ENCODE data around the gene TIGD1. TPM values are rescaled to one million over a fixed set of nuclear protein-coding genes. Genes with fewer than 3 reads are reported as not detected.
A peak's percentile ranks its signal among the peaks of the same experiment; 100 is the strongest.

The TIGD1 gene
- total RNA-seq, 2 experiments from 2014 or later = 6.1 to 9.6 TPM

DNA sequence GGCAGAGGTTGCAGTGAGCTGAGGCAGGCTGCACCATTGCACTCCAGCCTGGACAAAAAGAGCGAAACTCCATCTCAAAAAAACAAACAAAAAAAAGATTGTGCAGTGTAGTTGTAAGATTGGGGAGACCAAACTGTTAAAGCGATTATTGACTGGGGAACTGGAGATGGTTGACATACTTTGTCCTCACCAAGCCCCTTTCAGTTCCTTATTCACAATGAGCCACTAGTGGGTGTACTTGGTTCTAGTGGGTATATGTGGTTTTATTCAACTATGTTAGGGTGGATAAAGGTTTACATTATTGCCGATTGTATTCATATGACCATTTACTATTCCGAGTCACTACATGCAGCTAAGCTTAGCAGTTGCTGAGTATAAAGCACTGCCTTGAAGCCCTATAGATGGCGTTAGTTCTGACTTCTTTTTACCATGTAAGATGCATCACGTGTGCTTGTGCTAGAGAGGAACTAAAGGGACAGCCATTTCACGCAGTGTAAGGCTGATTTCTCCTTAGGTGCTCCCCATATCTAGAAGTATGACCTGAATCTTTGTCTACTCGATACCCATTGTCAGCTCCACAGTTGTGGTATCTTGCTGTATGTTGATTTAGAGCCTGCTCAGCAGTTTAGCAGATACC, 12.3 kb upstream of the TIGD1 start:
- H3K27me3 Mint-ChIP-seq = no peaks in the 10 kb centered on the region
- peaks cover 14% of the 10 kb centered on the region for H3K4me1 Mint-ChIP-seq
- H3K36me3 Mint-ChIP-seq = peaks cover 59% of the 10 kb centered on the region
- CTCF ChIA-PET = interaction anchor here (1.2 to 1.4 kb wide), 2 partner anchors 10 to 19 kb away, joined by 3 to 4 read pairs; no protein-coding TSS in a partner anchor
- H3K9me3 Mint-ChIP-seq (ENCODE audit: low read depth) = no peaks in the 10 kb centered on the region
- H3K4me3 Mint-ChIP-seq = no peak overlapping the region
- H3K27ac Mint-ChIP-seq = no peak overlapping the region
- DNase-seq = no peak
- no peak for ATAC-seq

DNA sequence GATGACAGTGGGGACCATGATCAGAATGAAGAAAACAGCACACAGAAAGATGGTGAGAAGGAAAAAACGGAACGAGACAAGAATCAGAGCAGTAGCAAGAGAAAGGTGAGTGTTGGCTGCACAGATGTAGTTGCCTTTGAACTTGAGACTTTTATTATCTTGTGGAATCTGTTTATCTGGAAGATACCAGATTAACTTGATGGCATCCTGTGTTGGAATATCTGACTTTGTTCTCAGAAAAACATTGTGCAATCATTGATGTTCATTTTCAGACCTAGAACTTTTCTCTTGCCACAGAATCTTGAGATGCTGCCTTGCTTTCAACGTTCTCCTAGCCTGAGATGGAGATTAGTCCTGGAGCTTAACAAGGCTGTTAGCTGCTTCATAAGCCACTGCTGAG, 6.1 kb upstream of the TIGD1 start:
- Mint-ChIP-seq H3K27me3 (no peaks in the 10 kb centered on the region), H3K4me3 (no peak overlapping the region), H3K27ac (no peak overlapping the region), H3K4me1 (peaks cover 39% of the 10 kb centered on the region), H3K36me3 (peaks cover 39% of the 10 kb centered on the region), H3K9me3 (ENCODE audit: low read depth) (no peaks in the 10 kb centered on the region)
- DNase-seq (no peak), ATAC-seq (no peak)
- CTCF ChIA-PET = no interaction called here

- no peak for DNase-seq
- peaks cover 70% of the 10 kb centered on the region for H3K4me1 Mint-ChIP-seq
- CTCF ChIA-PET = interaction anchor here (1.1 kb wide), 1 partner anchor 10 kb away, joined by 3 read pairs; no protein-coding TSS in a partner anchor
- ATAC-seq = no peak
- H3K27me3 Mint-ChIP-seq = no peaks in the 10 kb centered on the region
- peaks cover 34% of the 10 kb centered on the region for H3K36me3 Mint-ChIP-seq
- H3K27ac Mint-ChIP-seq = peak overlapping the region; percentile 100
- H3K4me3 Mint-ChIP-seq = peak overlapping the region; percentile 97
- H3K9me3 Mint-ChIP-seq (ENCODE audit: low read depth) = no peaks in the 10 kb centered on the region
Observed at GRCh38 chr2:232551776-232552175, 1.4 kb upstream of the TIGD1 start.

GRCh38 chr2:232551250-232551638, 887 bp upstream of the TIGD1 start:
- Mint-ChIP-seq H3K27me3 (no peaks in the 10 kb centered on the region), H3K9me3 (ENCODE audit: low read depth) (no peaks in the 10 kb centered on the region), H3K36me3 (peaks cover 34% of the 10 kb centered on the region), H3K27ac (peak overlapping the region; percentile 100), H3K4me3 (peak overlapping the region; percentile 97), H3K4me1 (peaks cover 73% of the 10 kb centered on the region)
- ATAC-seq (no peak), DNase-seq (no peak)
- CTCF ChIA-PET = no interaction called here

- peak overlapping the region; percentile 97 for H3K4me3 Mint-ChIP-seq
- peaks cover 67% of the 10 kb centered on the region for H3K4me1 Mint-ChIP-seq
- H3K9me3 Mint-ChIP-seq (ENCODE audit: low read depth) = no peaks in the 10 kb centered on the region
- DNase-seq (no peak), ATAC-seq (no peak)
- CTCF ChIA-PET = interaction anchor here (1.0 kb wide), 2 partner anchors 9 to 11 kb away, joined by 3 read pairs; no protein-coding TSS in a partner anchor
- peak overlapping the region; percentile 100 for H3K27ac Mint-ChIP-seq
- no peaks in the 10 kb centered on the region for H3K27me3 Mint-ChIP-seq
- H3K36me3 Mint-ChIP-seq = peaks cover 28% of the 10 kb centered on the region
Observed at GRCh38 chr2:232549655-232550353, 553 bp downstream of the TIGD1 start.

DNA sequence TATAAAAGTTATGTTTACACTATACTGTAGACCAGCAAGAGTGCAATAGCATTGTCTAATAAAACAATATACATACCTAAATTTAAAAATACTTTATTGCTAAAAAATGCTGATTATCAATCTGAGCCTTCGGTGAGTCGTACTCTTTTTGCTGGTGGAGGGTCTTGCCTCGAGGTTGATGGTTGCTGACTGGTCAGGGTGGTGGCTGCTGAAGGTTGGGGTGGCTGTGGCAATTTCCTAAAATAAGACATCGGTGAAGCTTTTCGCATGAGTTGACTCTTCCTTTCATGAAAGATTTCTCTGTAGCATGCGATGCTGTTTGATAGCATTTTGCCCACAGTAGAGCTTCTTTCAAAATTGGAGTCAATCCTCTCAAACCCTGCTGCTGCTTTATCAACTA, 2.4 kb downstream of the TIGD1 start:
- ATAC-seq (no peak), DNase-seq (no peak)
- Mint-ChIP-seq H3K9me3 (ENCODE audit: low read depth) (no peaks in the 10 kb centered on the region), H3K27me3 (no peaks in the 10 kb centered on the region), H3K4me1 (peaks cover 49% of the 10 kb centered on the region), H3K36me3 (peaks cover 27% of the 10 kb centered on the region), H3K27ac (no peak overlapping the region), H3K4me3 (no peak overlapping the region)
- CTCF ChIA-PET = no interaction called here

DNA sequence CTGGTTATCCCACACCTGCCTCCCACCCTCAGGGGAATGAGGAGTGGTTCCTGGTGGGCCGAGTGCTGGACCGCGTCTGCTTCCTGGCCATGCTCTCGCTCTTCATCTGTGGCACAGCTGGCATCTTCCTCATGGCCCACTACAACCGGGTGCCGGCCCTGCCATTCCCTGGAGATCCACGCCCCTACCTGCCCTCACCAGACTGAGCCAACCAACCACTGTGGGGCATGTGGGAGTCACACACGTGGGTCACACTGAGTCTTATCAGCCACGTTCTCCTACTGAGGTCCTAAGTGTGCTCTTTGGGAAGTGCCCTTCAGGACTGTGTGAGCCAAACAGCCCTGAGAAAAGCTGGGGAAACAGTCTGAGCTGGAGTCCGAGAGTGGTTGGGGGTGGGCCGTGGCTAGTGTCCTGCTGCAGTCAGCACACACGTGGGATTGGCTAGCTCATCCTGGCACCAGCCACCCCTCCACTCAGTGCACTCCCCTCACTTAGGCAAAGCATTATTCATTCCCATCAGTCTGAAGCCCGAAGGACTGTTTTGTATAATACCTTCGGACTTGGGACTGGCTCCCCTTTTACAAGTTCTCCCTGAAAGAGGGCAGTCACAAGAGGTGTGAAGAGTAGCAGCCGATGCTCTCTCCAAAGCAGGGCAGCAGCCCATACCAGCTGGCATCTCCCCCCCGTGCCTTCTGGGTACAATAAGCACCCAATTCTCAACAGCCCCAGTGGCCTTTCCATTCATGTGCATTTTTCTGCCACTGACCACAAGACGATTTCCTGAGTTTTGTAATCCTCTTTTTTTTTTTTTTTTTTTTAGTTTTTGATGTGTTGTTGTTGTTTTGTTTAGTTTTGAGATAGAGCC, 4.6 kb downstream of the TIGD1 start:
- DNase-seq = no peak
- CTCF ChIA-PET = interaction anchor here (1.4 kb wide), 1 partner anchor 22 kb away, joined by 3 read pairs; no protein-coding TSS in a partner anchor
- Mint-ChIP-seq H3K27me3 (no peaks in the 10 kb centered on the region), H3K4me3 (no peak overlapping the region), H3K36me3 (peaks cover 22% of the 10 kb centered on the region), H3K4me1 (peaks cover 33% of the 10 kb centered on the region), H3K27ac (no peak overlapping the region), H3K9me3 (ENCODE audit: low read depth) (no peaks in the 10 kb centered on the region)
- ATAC-seq = no peak

GRCh38 chr2:232544674-232545073, 5.7 kb downstream of the TIGD1 start:
- no peak for ATAC-seq
- peaks cover 32% of the 10 kb centered on the region for H3K4me1 Mint-ChIP-seq
- H3K27me3 Mint-ChIP-seq = no peaks in the 10 kb centered on the region
- no peaks in the 10 kb centered on the region for H3K9me3 Mint-ChIP-seq (ENCODE audit: low read depth)
- H3K36me3 Mint-ChIP-seq = peaks cover 22% of the 10 kb centered on the region
- H3K4me3 Mint-ChIP-seq = no peak overlapping the region
- no peak overlapping the region for H3K27ac Mint-ChIP-seq
- CTCF ChIA-PET = no interaction called here
- no peak for DNase-seq

- DNase-seq (no peak), ATAC-seq (no peak)
- Mint-ChIP-seq H3K9me3 (ENCODE audit: low read depth) (no peaks in the 10 kb centered on the region), H3K4me3 (no peak overlapping the region), H3K27ac (no peak overlapping the region), H3K36me3 (peaks cover 20% of the 10 kb centered on the region), H3K27me3 (no peaks in the 10 kb centered on the region), H3K4me1 (peaks cover 26% of the 10 kb centered on the region)
- CTCF ChIA-PET = no interaction called here
Observed at GRCh38 chr2:232543928-232544631, 6.3 kb downstream of the TIGD1 start.

DNA sequence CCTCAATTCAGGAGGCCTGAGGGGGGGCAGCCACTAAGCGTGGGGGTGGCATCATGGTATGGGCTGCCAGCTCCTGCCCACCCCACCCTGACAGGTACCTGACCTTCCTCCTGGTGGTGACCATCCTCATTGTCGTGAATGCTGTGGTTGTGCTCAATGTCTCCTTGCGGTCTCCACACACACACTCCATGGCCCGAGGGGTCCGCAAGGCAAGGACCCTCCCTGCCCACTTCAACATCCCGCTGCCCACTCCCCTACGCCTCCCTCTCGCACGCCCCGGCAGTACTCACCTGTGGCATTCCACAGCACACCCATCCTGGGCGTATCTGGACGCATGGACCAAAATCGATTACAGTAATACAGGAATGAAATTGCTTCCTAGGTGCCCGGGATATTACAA, 6.9 kb downstream of the TIGD1 start:
- H3K36me3 Mint-ChIP-seq = peaks cover 14% of the 10 kb centered on the region
- no peak overlapping the region for H3K4me3 Mint-ChIP-seq
- H3K4me1 Mint-ChIP-seq = peaks cover 22% of the 10 kb centered on the region
- H3K27me3 Mint-ChIP-seq = no peaks in the 10 kb centered on the region
- DNase-seq (no peak), ATAC-seq (no peak)
- H3K9me3 Mint-ChIP-seq (ENCODE audit: low read depth) = no peaks in the 10 kb centered on the region
- H3K27ac Mint-ChIP-seq = no peak overlapping the region
- CTCF ChIA-PET = no interaction called here

DNA sequence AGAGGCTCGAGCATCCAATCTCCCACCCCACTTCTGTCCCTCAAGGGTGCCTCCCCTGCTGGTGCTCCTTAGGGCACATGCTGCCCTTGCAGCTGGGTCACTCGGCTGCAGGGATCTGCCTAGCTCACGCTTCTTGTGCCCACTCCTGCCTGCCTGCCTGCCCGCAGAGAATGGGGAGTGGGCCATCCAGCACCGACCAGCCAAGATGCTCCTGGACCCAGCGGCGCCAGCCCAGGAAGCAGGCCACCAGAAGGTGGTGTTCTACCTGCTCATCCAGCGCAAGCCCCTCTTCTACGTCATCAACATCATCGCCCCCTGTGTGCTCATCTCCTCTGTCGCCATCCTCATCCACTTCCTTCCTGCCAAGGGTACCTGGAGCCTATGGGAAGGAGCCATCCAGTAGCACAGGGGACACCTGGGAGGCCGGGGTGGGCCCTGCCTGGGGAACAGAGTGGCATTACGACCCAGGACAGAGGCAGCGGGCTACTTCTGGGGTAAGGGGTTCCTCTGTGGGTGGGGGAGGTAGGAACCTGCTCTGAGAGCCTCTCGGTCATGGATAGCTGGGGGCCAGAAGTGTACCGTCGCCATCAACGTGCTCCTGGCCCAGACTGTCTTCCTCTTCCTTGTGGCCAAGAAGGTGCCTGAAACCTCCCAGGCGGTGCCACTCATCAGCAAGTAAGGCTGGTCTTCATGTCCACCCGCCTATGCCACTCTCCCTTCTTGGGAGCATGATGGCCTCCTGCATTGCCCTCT, 7.5 kb downstream of the TIGD1 start:
- DNase-seq = no peak
- peaks cover 21% of the 10 kb centered on the region for H3K4me1 Mint-ChIP-seq
- CTCF ChIA-PET = no interaction called here
- H3K36me3 Mint-ChIP-seq = peaks cover 9% of the 10 kb centered on the region
- no peak overlapping the region for H3K4me3 Mint-ChIP-seq
- H3K9me3 Mint-ChIP-seq (ENCODE audit: low read depth) = no peaks in the 10 kb centered on the region
- no peak overlapping the region for H3K27ac Mint-ChIP-seq
- ATAC-seq = no peak
- peaks cover 4% of the 10 kb centered on the region for H3K27me3 Mint-ChIP-seq

- Mint-ChIP-seq H3K27me3 (peaks cover 6% of the 10 kb centered on the region), H3K4me1 (peaks cover 14% of the 10 kb centered on the region), H3K36me3 (peaks cover 5% of the 10 kb centered on the region), H3K4me3 (no peak overlapping the region), H3K9me3 (ENCODE audit: low read depth) (no peaks in the 10 kb centered on the region), H3K27ac (no peak overlapping the region)
- ATAC-seq = no peak
- CTCF ChIA-PET = no interaction called here
- no peak for DNase-seq
Observed at GRCh38 chr2:232541961-232542714, 8.2 kb downstream of the TIGD1 start.
